Parathyroid adenoma (tissue), 2 donors: Measurements from ENCODE around the gene LZTFL1.

Experiments used
- H2AFZ ChIP-seq: fragments of 300-600 bp; sonication (generic); one replicate; pipeline ENCODE4 v1.7.0; 2017; ENCODE audit warnings: antibody characterized with exemption, mild to moderate bottlenecking
- H3K27ac ChIP-seq: fragments of 300-600 bp; sonication (generic); one replicate; pipeline ENCODE4 v1.7.0; 2017
- H3K27me3 ChIP-seq: fragments of 300-600 bp; sonication (generic); one replicate; pipeline ENCODE4 v1.7.0; 2017; ENCODE audit warnings: low read length; ENCODE audit not compliant: control insufficient read depth, insufficient read depth
- H3K36me3 ChIP-seq: fragments of 300-600 bp; sonication (generic); one replicate; pipeline ENCODE4 v1.7.0; 2017; ENCODE audit warnings: low read length; ENCODE audit not compliant: control insufficient read depth, insufficient read depth
- H3K4me1 ChIP-seq: fragments of 300-600 bp; sonication (generic); one replicate; pipeline ENCODE4 v1.7.0; 2017; ENCODE audit warnings: control low read depth
- H3K4me2 ChIP-seq: fragments of 300-600 bp; sonication (generic); one replicate; pipeline ENCODE4 v1.7.0; 2017; ENCODE audit warnings: low read length
- H3K4me3 ChIP-seq: fragments of 300-600 bp; sonication (generic); one replicate; pipeline ENCODE4 v1.7.0; 2017; ENCODE audit warnings: low read depth, low read length
- H3K79me2 ChIP-seq: fragments of 300-600 bp; sonication (generic); one replicate; pipeline ENCODE4 v1.7.0; 2017; ENCODE audit warnings: control low read depth
- H3K9ac ChIP-seq: fragments of 300-600 bp; sonication (generic); one replicate; pipeline ENCODE4 v1.7.0; 2017; ENCODE audit warnings: mild to moderate bottlenecking
- H3K9me3 ChIP-seq: fragments of 300-600 bp; sonication (generic); one replicate; pipeline ENCODE4 v1.7.0; 2017; ENCODE audit warnings: low read length; ENCODE audit not compliant: control insufficient read depth
- CTCF ChIP-seq: fragments of 300-600 bp; sonication (generic); IDR thresholded peaks from one replicate; pipeline ENCODE4 v1.7.0; 2017; ENCODE audit warnings: antibody characterized with exemption, mild to moderate bottlenecking
- donor health status: primary hyperparathyroidism.

Gene LZTFL1

GRCh38 chr3:45773714-45774449 lies 68.0 kb downstream of the LZTFL1 start:
- Histone ChIP-seq H3K79me2 (no peaks in the 10 kb centered on the region), H3K9me3 (no peaks in the 10 kb centered on the region), H3K4me1 (no peaks in the 10 kb centered on the region), H3K27ac (no peak overlapping the region), H2AFZ (no peak overlapping the region), H3K9ac (no peak overlapping the region), H3K4me3 (no peak overlapping the region), H3K4me2 (no peak overlapping the region), H3K27me3 (no peaks in the 10 kb centered on the region), H3K36me3 (no peaks in the 10 kb centered on the region)
- TF ChIP-seq CTCF = no peak
